Measurements from ENCODE around the gene RAB1B.
A peak's percentile ranks its signal among the peaks of the same experiment; 100 is the strongest.

RAB1B gene

GRCh38 chr11:66283461-66284105 lies 15.1 kb downstream of the RAB1B start:
- DNase-seq (ENCODE audit: low read depth, low spot score): no peak

- DNase-seq (ENCODE audit: low read depth, low spot score): no peak
Observed at GRCh38 chr11:66284526-66285078, 16.2 kb downstream of the RAB1B start.

GRCh38 chr11:66285250-66285947 lies 17.0 kb downstream of the RAB1B start:
- DNase-seq (ENCODE audit: low read depth, low spot score): no peak

GRCh38 chr11:66286699-66287098 lies 18.3 kb downstream of the RAB1B start:
- DNase-seq (ENCODE audit: low read depth, low spot score): no peak

- DNase-seq (ENCODE audit: low read depth, low spot score): no peak
Observed at GRCh38 chr11:66287211-66287888, 18.9 kb downstream of the RAB1B start.

- DNase-seq (ENCODE audit: low read depth, low spot score): no peak
Observed at GRCh38 chr11:66287889-66288670, 19.6 kb downstream of the RAB1B start.

GRCh38 chr11:66288671-66289547 lies 20.5 kb downstream of the RAB1B start, which contains the start of gene YIF1A:
Gene YIF1A (minus strand): TSS chr11:66289143. CDS start chr11:66288985, 158 bp downstream.
- DNase-seq (ENCODE audit: low read depth, low spot score): peak; percentile 97

GRCh38 chr11:66289548-66290329 lies 21.3 kb downstream of the RAB1B start:
- DNase-seq (ENCODE audit: low read depth, low spot score): peak; percentile 58

GRCh38 chr11:66290330-66290621 lies 21.8 kb downstream of the RAB1B start:
- DNase-seq (ENCODE audit: low read depth, low spot score): no peak

GRCh38 chr11:66291303-66291705 lies 22.9 kb downstream of the RAB1B start:
- DNase-seq (ENCODE audit: low read depth, low spot score): no peak

- DNase-seq (ENCODE audit: low read depth, low spot score): no peak
Observed at GRCh38 chr11:66291706-66292542, 23.5 kb downstream of the RAB1B start, which contains the start of gene TMEM151A. Gene TMEM151A (plus strand): TSS chr11:66291894. CDS start chr11:66292014, 120 bp downstream.

GRCh38 chr11:66292543-66293332 lies 24.3 kb downstream of the RAB1B start:
- DNase-seq (ENCODE audit: low read depth, low spot score): no peak

GRCh38 chr11:66293352-66293751 lies 24.9 kb downstream of the RAB1B start:
- DNase-seq (ENCODE audit: low read depth, low spot score): no peak

GRCh38 chr11:66293777-66294625 lies 25.6 kb downstream of the RAB1B start:
- DNase-seq (ENCODE audit: low read depth, low spot score): no peak

- no peak for DNase-seq (ENCODE audit: low read depth, low spot score)
Observed at GRCh38 chr11:66294626-66295620, 26.5 kb downstream of the RAB1B start.

- DNase-seq (ENCODE audit: low read depth, low spot score): no peak
Observed at GRCh38 chr11:66297610-66298009, 29.2 kb downstream of the RAB1B start.

Measured in activated CD4-positive, CD25-positive, alpha-beta regulatory T cell treated with anti-CD3 and anti-CD28 coated beads, Interleukin-2, amount 50 U/mL, for 16 hours (primary cell).